RWPE1 (cell line): Measurements from ENCODE around the gene ERAL1.

Experiments used
- CTCF ChIA-PET: fragments of 350-600 bp; sonication (Branson Sonifier 250); formaldehyde crosslinking; extraction: SDS; loops from one replicate; lab custom pipeline; 2021; lab: Yijun Ruan, JAX
- POLR2A ChIA-PET: fragments of 400-600 bp; formaldehyde crosslinking; extraction: SDS; loops from one replicate; lab custom pipeline; 2020; ENCODE audit warnings: antibody characterized with exemption; ENCODE audit not compliant: low non-redundant PET; lab: Yijun Ruan, JAX
- DNase-seq: peaks from one replicate; pipeline ENCODE4 v3.0.0; 2012; ENCODE audit warnings: low spot score
- H3K27ac ChIP-seq: fragments of 450-650 bp; 2 replicates; pipeline ENCODE4 v1.5.1; 2017
- TF ChIP-seq, protein P1 (sequence below): fragments of 450-650 bp; conservative IDR thresholded peaks from 2 replicates; pipeline ENCODE4 v1.5.1; 2017; ENCODE audit warnings: low read depth, mild to moderate bottlenecking

The ERAL1 gene

GRCh38 chr17:28896491-28896883 is 41.7 kb downstream of the ERAL1 start:
- DNase-seq, result no peak
- H3K27ac ChIP-seq, result peak overlapping the region; percentile 99
- POLR2A ChIA-PET, result no interaction called here
- TF ChIP-seq, protein P1, sequence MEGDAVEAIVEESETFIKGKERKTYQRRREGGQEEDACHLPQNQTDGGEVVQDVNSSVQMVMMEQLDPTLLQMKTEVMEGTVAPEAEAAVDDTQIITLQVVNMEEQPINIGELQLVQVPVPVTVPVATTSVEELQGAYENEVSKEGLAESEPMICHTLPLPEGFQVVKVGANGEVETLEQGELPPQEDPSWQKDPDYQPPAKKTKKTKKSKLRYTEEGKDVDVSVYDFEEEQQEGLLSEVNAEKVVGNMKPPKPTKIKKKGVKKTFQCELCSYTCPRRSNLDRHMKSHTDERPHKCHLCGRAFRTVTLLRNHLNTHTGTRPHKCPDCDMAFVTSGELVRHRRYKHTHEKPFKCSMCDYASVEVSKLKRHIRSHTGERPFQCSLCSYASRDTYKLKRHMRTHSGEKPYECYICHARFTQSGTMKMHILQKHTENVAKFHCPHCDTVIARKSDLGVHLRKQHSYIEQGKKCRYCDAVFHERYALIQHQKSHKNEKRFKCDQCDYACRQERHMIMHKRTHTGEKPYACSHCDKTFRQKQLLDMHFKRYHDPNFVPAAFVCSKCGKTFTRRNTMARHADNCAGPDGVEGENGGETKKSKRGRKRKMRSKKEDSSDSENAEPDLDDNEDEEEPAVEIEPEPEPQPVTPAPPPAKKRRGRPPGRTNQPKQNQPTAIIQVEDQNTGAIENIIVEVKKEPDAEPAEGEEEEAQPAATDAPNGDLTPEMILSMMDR, result no peak
- CTCF ChIA-PET, result interaction anchor here (0.5 to 3.3 kb wide), 4 partner anchors 14 to 238 kb away, joined by 3 to 15 read pairs (median 3); no protein-coding TSS in a partner anchor

- peak within 1 kb of the TSS; percentile 99 for H3K27ac ChIP-seq
- POLR2A ChIA-PET, result interaction anchor here (1.1 kb wide), 1 partner anchor 25 kb away, joined by 4 read pairs; no protein-coding TSS in a partner anchor
- peak; percentile 92 for DNase-seq
- CTCF ChIA-PET, result interaction anchor here (0.6 to 3.3 kb wide), 5 partner anchors 15 to 215 kb away, joined by 3 to 15 read pairs (median 3); no protein-coding TSS in a partner anchor
- TF ChIP-seq, protein P1, result no peak; the same call in 1 of the 2 replicates
Observed at GRCh38 chr17:28896884-28897768, 42.3 kb downstream of the ERAL1 start, which contains the start of gene FLOT2. Gene FLOT2, minus strand, starts transcription at chr17:28897733. Its CDS starts 159 bp downstream, at chr17:28897574.

DNA sequence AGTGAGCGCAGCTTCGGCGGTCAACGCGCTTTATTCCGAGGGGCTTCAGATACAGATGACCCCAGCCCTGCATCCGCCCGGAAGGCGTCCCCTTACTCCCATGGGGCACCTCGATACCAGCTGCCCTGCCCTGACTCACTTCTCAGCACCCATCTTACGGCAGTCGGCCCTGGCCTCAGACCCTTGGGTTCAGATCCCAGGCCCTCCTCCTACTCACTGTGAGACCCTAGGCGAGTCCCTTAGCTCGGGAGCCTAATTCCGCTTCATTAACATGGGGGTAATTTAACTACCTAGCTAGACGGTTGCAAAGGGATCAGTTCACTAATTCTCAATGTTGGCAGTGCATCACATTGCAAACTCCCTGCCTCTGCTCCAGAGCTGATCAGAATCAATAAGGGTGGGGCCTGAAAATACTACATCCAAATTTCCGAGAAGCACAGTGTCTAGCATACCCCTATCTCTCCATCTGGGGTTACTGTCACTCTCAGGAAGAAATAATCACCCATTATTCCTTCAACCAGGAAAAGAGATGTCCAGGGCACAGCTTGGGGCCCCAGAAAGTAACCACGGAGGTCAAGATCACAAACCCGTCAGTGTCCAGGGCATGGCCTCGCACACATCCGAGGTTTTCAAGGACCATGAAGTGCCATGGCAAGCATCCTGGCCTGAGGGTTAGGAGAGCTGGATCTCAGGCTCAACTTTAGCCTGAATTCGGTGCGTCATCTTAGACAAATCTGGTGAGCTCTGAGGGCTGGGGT is 43.1 kb downstream of the ERAL1 start:
- ChIA-PET CTCF (interaction anchor here (0.6 to 3.3 kb wide), 4 partner anchors 23 to 214 kb away, joined by 3 to 15 read pairs (median 3); no protein-coding TSS in a partner anchor), POLR2A (interaction anchor here (1.1 kb wide), 1 partner anchor 26 kb away, joined by 4 read pairs; no protein-coding TSS in a partner anchor)
- H3K27ac ChIP-seq, result peak overlapping the region; percentile 99
- TF ChIP-seq, protein P1, result no peak
- no peak for DNase-seq

DNA sequence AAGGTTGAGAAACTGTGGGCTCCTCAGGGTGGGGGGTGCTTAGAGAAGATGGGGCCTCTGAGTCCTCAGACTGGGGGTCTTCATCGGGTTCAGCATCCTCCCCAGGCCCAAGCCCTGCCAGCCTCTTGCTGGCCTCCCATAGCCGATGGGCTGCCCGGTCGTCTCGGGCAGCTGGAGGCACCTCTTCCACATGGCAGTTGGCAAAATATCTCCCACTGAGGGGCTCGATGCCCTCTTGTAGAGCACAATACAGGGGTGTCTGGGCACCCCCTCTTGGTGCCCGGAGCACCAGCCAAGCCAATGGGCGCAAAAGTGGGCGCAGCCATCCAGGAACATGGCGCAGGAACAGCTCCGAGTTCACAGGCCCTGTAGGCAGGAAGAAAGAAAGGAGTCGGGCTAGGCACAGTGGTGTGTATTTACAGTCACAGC is 43.7 kb downstream of the ERAL1 start:
- H3K27ac ChIP-seq, result peak overlapping the region; percentile 99
- ChIA-PET CTCF (interaction anchor here (3.3 kb wide), 1 partner anchor 171 kb away, joined by 15 read pairs; no protein-coding TSS in a partner anchor), POLR2A (no interaction called here)
- TF ChIP-seq, protein P1, result no peak
- no peak for DNase-seq

GRCh38 chr17:28899212-28899815 is 44.5 kb downstream of the ERAL1 start:
- TF ChIP-seq, protein P1, result no peak
- no peak for DNase-seq
- POLR2A ChIA-PET, result interaction anchor here (0.6 kb wide), 1 partner anchor 47 kb away, joined by 3 read pairs; no protein-coding TSS in a partner anchor
- CTCF ChIA-PET, result interaction anchor here (3.3 kb wide), 1 partner anchor 172 kb away, joined by 15 read pairs; no protein-coding TSS in a partner anchor
- H3K27ac ChIP-seq, result peak overlapping the region; percentile 62
